NCI-H748 (cell line): ENCODE measurements around the gene TAAR9.

Source experiments
- DNase-seq: peaks from one replicate; lab custom pipeline; 2025; ENCODE audit not compliant: unreplicated experiment; lab: John Stamatoyannopoulos, UW

TAAR9 gene

DNA sequence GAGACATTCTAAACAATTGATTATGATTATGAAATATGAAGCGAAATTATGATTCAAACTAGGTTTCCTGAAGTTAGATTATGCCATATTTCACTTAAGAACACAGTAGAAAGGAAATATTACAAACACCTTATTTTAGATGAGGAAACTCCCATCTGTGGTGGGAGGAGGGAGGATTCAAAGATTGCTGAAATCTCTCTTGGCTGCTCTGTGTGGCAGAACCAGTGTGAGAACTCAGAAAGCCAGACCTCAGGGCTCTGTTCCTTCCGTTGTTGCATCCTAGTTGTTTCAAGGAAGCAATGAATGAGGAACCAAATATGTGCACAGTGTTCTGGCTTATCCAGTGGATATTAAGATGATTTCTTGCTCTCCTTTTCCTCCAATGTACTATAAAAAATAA lies 49.3 kb downstream of the TAAR9 start:
- no peak for DNase-seq
